Measurements from ENCODE around the gene FYB2.
A peak's percentile ranks its signal among the peaks of the same experiment; 100 is the strongest.

The FYB2 gene, protein sequence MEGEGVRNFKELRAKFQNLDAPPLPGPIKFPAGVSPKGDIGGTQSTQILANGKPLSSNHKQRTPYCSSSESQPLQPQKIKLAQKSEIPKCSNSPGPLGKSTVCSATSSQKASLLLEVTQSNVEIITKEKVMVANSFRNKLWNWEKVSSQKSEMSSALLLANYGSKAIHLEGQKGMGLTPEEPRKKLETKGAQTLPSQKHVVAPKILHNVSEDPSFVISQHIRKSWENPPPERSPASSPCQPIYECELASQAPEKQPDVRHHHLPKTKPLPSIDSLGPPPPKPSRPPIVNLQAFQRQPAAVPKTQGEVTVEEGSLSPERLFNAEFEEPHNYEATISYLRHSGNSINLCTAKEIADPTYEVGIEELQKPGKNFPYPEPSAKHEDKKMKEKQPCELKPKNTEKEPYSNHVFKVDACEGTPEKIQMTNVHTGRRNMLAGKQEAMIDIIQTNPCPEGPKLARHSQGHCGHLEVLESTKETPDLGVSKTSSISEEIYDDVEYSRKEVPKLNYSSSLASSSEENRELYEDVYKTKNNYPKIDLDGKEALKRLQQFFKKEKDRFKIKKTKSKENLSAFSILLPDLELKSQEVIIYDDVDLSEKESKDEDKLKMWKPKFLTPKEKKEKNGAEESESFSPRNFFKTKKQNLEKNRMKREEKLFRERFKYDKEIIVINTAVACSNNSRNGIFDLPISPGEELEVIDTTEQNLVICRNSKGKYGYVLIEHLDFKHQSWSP

DNA sequence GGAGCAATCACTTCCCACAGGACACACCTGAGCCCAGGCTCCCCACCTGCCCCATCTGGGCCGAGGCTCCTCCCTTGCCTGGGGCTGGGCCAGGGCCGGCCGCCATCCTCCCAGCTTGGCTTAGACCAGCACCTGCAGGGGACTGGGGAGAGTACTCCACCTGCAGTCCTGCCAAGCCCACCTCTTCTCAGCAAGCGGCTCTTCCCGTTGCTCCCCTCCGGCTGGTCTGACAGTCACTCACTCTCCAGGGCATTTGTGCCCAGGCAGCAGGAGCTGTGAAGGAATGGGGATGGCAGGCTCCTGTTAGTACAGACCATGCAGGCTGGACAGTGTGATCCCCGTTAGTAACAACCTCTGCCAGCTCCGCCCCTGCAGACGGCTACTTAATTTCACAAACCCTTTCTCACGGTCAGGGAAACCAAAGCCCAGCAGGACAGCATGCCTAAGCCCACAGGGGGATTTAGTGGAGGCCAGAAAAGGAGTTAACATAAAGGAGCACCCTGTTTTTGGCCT, at the start of gene FYB2:
TSS of gene FYB2 (minus strand) at position 18 of the 513 bp plus-strand sequence. CDS start 114 bp downstream, outside the sequence.
- DNase-seq = no peak

- no peak for DNase-seq
Observed at GRCh38 chr1:56868761-56869160, 49.6 kb upstream of the FYB2 start.

- DNase-seq = no peak
Observed at GRCh38 chr1:56867491-56867890, 48.3 kb upstream of the FYB2 start.

- no peak for DNase-seq
Observed at GRCh38 chr1:56866656-56867055, 47.5 kb upstream of the FYB2 start.

GRCh38 chr1:56864430-56864829, 45.2 kb upstream of the FYB2 start:
- no peak for DNase-seq

- no peak for DNase-seq
Observed at GRCh38 chr1:56863265-56863992, 44.2 kb upstream of the FYB2 start.

GRCh38 chr1:56859287-56859686, 40.1 kb upstream of the FYB2 start:
- DNase-seq = no peak

- no peak for DNase-seq
Observed at GRCh38 chr1:56856186-56856585, 37.0 kb upstream of the FYB2 start.

GRCh38 chr1:56855190-56855589, 36.0 kb upstream of the FYB2 start:
- DNase-seq = no peak

DNA sequence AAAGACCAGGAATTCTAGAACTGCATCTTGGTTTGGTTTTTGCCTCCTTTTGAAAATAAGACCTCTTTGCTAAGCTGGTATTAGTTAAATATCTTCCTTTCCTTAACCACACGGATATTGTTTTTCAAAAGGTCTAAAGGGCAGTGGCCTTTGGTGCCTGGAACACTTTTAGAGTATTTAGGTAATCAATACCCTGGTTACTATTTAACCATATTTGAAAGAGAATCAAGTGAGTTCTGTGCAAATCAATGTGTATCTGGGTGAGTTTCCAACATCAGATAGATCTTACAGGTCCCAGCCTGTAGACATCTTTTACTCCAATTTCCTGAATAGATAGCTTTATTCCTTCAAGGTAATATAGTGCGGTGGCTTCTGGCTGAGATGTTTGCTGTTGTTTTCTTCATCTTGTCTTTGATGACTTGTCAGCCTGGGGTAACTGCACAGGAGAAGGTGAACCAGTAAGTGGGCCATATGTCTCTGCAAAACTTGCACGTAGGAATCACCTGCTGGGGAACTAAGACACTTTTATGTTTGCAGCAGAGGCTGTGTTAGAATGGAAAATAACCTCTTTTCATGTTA, 35.4 kb upstream of the FYB2 start, which contains the start of gene C8A:
TSS of gene C8A (plus strand) at position 277 of the 579 bp plus-strand sequence. CDS start at position 382, 105 bp downstream.
- no peak for DNase-seq

DNA sequence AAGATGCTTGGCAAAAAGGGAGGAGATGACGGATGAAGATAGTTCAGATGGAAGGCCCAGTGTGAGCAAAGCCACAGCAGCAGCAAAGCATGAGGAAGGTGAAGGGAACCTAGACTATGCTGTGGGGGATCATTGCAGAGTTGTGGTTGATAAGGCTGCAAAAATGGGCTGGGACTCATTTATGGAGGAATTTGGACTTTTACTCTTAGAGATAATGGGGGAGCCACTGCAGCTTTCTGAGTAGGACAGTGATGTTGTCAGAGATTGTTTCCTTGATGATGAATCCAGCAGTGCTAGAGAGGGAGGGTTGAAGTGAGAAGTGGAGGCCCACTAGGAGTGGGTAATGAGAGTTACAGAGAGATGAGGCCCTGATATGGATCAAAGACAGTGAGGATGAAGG, 33.3 kb upstream of the FYB2 start:
- no peak for DNase-seq

DNA sequence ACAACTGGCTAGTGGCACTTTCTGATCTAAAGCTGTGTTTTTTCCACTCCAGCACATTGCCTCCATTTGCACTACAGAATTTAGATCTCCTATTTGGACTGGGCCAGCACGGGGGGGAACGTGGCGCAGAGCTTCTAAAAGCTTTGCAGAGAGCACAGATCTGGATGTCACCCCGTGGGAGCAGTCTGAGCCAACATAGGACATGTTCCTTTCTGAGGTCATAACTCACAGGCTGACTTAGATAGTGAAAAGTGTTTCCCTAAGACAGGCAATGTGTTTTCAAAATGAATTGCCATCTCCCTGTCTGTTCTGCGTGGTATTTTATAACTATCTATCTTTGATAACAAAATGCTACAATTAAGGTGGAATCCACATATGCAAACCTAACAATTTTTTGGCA, 31.7 kb upstream of the FYB2 start:
- no peak for DNase-seq

DNA sequence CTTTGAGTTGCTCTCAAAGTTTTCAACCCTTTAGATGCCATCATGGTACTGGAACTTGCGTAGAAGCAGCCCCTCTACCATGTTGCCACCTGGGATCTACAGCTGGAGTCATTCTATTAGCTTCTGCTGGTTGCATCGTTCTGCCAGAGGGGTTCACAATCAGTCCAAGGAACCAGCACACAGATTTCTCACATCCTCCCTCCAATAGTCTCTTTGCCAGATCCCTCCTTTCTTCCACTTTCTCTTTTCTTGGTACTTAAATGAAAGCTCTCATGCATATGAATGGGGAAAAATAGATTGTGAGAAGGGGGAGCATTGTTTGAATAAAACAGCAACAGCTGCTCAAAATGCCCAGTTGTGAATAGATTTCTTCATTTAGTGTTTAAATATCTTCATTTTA, 31.2 kb upstream of the FYB2 start:
- no peak for DNase-seq

- DNase-seq = no peak
Observed at GRCh38 chr1:56849750-56850149, 30.5 kb upstream of the FYB2 start.

DNA sequence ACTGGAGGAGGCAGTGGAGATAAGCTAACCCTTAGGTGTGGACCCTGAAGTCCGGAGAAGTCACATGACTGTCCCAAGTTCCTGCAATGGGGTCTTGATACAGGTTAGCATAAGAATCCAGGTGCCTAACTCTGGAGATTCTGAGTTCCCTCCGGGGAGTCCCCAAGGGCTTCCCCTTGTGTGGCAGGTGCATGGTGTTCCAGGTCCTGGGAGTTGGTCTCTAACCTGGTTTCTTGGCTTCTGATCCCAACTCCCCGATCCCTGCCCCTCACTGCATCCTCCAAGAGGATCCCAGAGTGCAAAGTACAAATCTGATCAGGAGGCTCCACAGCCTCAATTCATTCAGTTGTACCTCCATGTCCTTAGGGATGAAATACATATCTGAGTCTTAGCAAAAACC, 26.1 kb upstream of the FYB2 start:
- DNase-seq = no peak

GRCh38 chr1:56844545-56845136, 25.4 kb upstream of the FYB2 start:
- no peak for DNase-seq

GRCh38 chr1:56843544-56843943, 24.3 kb upstream of the FYB2 start:
- no peak for DNase-seq

GRCh38 chr1:56838759-56839158, 19.6 kb upstream of the FYB2 start:
- DNase-seq = no peak

- DNase-seq = peak; percentile 11
Observed at GRCh38 chr1:56837244-56837939, 18.2 kb upstream of the FYB2 start.

DNA sequence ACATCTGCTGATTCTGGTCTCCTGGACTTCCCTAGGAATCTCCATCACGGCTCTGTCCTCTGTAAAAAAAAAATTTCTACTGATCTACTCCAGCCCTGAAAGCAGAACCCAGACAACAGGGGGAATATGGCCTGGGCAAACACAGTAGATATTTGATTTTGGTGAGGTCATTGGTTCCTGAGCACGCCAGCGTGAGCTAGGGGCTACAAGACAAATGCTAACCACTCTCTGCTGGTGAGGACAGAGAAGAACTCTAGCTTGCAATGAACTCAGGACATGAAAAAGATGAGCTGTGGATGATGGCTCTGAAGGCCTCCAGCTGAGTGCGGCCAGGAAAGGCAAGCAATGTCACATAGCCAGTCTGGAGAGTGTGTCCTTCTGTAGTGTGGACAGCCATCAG, 17.2 kb upstream of the FYB2 start:
- DNase-seq = no peak

DNA sequence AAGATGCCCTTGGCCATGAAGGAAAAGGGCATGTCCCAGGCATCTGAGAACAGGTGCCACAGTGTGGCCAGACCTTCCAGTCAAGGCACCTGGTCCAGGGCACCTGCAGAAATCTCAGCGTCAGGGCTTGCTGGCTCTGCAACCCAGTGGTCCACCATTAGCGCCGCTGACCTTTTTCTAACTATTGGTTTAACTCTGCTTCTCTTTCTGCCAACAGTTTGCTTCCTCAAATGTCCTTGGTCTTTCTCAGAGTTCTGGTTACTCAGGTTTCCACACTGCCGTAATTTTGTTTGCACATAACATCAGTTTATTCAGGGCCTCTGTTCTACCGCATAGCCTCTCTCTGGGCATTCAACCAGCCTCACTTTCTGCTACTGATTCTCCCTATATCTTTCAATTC, 16.5 kb upstream of the FYB2 start:
- no peak for DNase-seq
